Coronary artery (tissue), 2 donors: ENCODE data around the gene FGF11.
"Not testable (repeated sequence)": the region's sequence is repeated elsewhere in the genome, so short reads cannot be mapped to it uniquely, and the experiment has no call there.

ENCODE experiments used
- DNase-seq: peaks from one replicate; pipeline ENCODE4 v3.0.0-alpha.2; 2017; ENCODE audit warnings: low spot score
- H3K27ac ChIP-seq, 2 donors: fragments of 200-600 bp; sonication (generic); one replicate each; pipeline ENCODE4 v1.5.1; 2016 to 2019
- H3K4me3 ChIP-seq: fragments of 200-600 bp; sonication (generic); 2 replicates; pipeline ENCODE4 v1.5.1; 2016; ENCODE audit warnings: mild to moderate bottlenecking, moderate library complexity
- CTCF ChIP-seq: fragments of 200-600 bp; sonication (generic); IDR thresholded peaks from one replicate; pipeline ENCODE4 v1.5.1; 2019; ENCODE audit warnings: antibody characterized with exemption

The FGF11 gene

GRCh38 chr17:7468804-7469389, 29.6 kb downstream of the FGF11 start:
- TF ChIP-seq CTCF: no peak
- no peak for DNase-seq
- no peak overlapping the region for H3K4me3 ChIP-seq
- H3K27ac ChIP-seq: no peak overlapping the region

- not testable (repeated sequence) for H3K4me3 ChIP-seq, DNase-seq, H3K27ac ChIP-seq
Measured at GRCh38 chr17:7469843-7470242, 30.5 kb downstream of the FGF11 start.

GRCh38 chr17:7470457-7470973, 31.2 kb downstream of the FGF11 start:
- not testable (repeated sequence) for H3K4me3 ChIP-seq, H3K27ac ChIP-seq, DNase-seq

GRCh38 chr17:7471729-7472128, 32.4 kb downstream of the FGF11 start:
- no peak for TF ChIP-seq CTCF
- H3K27ac ChIP-seq: no peak overlapping the region
- no peak for DNase-seq
- H3K4me3 ChIP-seq: no peak overlapping the region

- not testable (repeated sequence) for H3K27ac ChIP-seq, DNase-seq, H3K4me3 ChIP-seq
Measured at GRCh38 chr17:7474767-7475166, 35.5 kb downstream of the FGF11 start.

- DNase-seq: no peak
- peak overlapping the region; percentile 96 for H3K4me3 ChIP-seq
- H3K27ac ChIP-seq: peak overlapping the region; percentile 33 to 100
- no peak for TF ChIP-seq CTCF
Measured at GRCh38 chr17:7475764-7476422, 36.6 kb downstream of the FGF11 start.

- Histone ChIP-seq H3K4me3 (peak overlapping the region; percentile 96), H3K27ac (peak overlapping the region; percentile 33 to 100)
- no peak for TF ChIP-seq CTCF
- no peak for DNase-seq
Measured at GRCh38 chr17:7476494-7476893, 37.2 kb downstream of the FGF11 start.

GRCh38 chr17:7476951-7477350, 37.6 kb downstream of the FGF11 start:
- peak overlapping the region; percentile 99 to 100 for H3K27ac ChIP-seq
- H3K4me3 ChIP-seq: peak overlapping the region; percentile 96
- DNase-seq: no peak
- TF ChIP-seq CTCF: no peak
